SK-N-SH (cell line): ENCODE measurements around the gene BCAP31. TPM values are rescaled to one million over a fixed set of nuclear protein-coding genes. Genes with fewer than 3 reads are reported as not detected.

Experiments
- CTCF ChIA-PET: fragments of 300-600, 350-600 bp; formaldehyde crosslinking; extraction: SDS; loops from one replicate; lab custom pipeline; 2021; lab: Yijun Ruan, JAX
- POLR2A ChIA-PET: fragments of 350-600 bp; sonication (Branson Sonifier 250); formaldehyde crosslinking; extraction: SDS; loops from one replicate; lab custom pipeline; 2020; ENCODE audit warnings: antibody characterized with exemption, inconsistent platforms; lab: Yijun Ruan, JAX
- DNase-seq: peaks from one replicate; pipeline ENCODE4 v3.0.0; 2012
- H2AFZ ChIP-seq: fragments of 200-600 bp; sonication (generic); 2 replicates; pipeline ENCODE4 v1.8.1; 2016; ENCODE audit warnings: antibody characterized with exemption, mild to moderate bottlenecking, low read depth
- H3F3A ChIP-seq: fragments of 200-600 bp; sonication (generic); replicated peaks from 2 replicates; pipeline ENCODE3; 2016; ENCODE audit warnings: antibody characterized with exemption, mild to moderate bottlenecking; ENCODE audit not compliant: insufficient read depth
- H3K27ac ChIP-seq, 2 experiments: fragments of 200-500 bp in 1 of 2; fragments of 200-600 bp in 1 of 2; sonication (Bioruptor generic) in 1 of 2; sonication (generic), shearing (Covaris generic) in 1 of 2; 2 replicates each; pipeline versions ENCODE4 v1.5.1 to v1.6.1; 2014 to 2016; ENCODE audit warnings: low read depth in 2 of 2, inconsistent platforms in 1 of 2, low read length in 1 of 2, mild to moderate bottlenecking in 1 of 2, mixed read lengths in 1 of 2
- H3K27me3 ChIP-seq: fragments of 200-600 bp; sonication (generic), shearing (Covaris generic); 2 replicates; pipeline ENCODE4 v1.6.1; 2016; ENCODE audit warnings: mixed run types; ENCODE audit not compliant: insufficient read depth
- H3K36me3 ChIP-seq, 2 experiments: fragments of 200-500 bp in 1 of 2; fragments of 200-600 bp in 1 of 2; sonication (Bioruptor generic) in 1 of 2; sonication (generic) in 1 of 2; replicated peaks in 1 of 2; 2 replicates each; pipeline versions ENCODE3 to v1.5.1; 2014 to 2016; ENCODE audit warnings: low read length in 1 of 2, mild to moderate bottlenecking in 1 of 2; ENCODE audit not compliant: insufficient read depth in 2 of 2, control insufficient read depth in 1 of 2
- H3K4me1 ChIP-seq, 2 experiments: fragments of 200-500 bp in 1 of 2; fragments of 200-600 bp in 1 of 2; sonication (Bioruptor generic) in 1 of 2; sonication (generic), shearing (Covaris generic) in 1 of 2; 2 replicates each; pipeline versions ENCODE4 v1.5.1 to v1.6.1; 2014 to 2016; ENCODE audit warnings: low read depth in 1 of 2, low read length in 1 of 2, mixed run types in 1 of 2; ENCODE audit not compliant: insufficient read depth in 2 of 2, control insufficient read depth in 1 of 2
- H3K4me2 ChIP-seq: fragments of 200-600 bp; sonication (generic), shearing (Covaris generic); 2 replicates; pipeline ENCODE4 v1.6.1; 2017; ENCODE audit warnings: mixed run types
- H3K4me3 ChIP-seq, 2 experiments: fragments of 200-500 bp in 1 of 2; fragments of 200-600 bp in 1 of 2; sonication (Bioruptor generic) in 1 of 2; sonication (generic), shearing (Covaris generic) in 1 of 2; 2 replicates each; pipeline versions ENCODE4 v1.5.1 to v1.8.1; 2014 to 2016; ENCODE audit warnings: low read depth in 2 of 2, inconsistent platforms in 1 of 2, low read length in 1 of 2, mild to moderate bottlenecking in 1 of 2, mixed read lengths in 1 of 2, moderate library complexity in 1 of 2
- H3K79me2 ChIP-seq: fragments of 200-600 bp; sonication (generic); 2 replicates; pipeline ENCODE4 v1.8.1; 2017; ENCODE audit warnings: mild to moderate bottlenecking; ENCODE audit not compliant: insufficient read depth
- H3K9ac ChIP-seq: fragments of 200-600 bp; sonication (generic); 2 replicates; pipeline ENCODE4 v1.6.1; 2017; ENCODE audit warnings: mixed run types
- H3K9me2 ChIP-seq: fragments of 200-600 bp; sonication (generic); 2 replicates; pipeline ENCODE4 v1.6.1; 2017; ENCODE audit warnings: mixed run types
- H3K9me3 ChIP-seq: fragments of 200-600 bp; sonication (generic); 2 replicates; pipeline ENCODE4 v1.6.1; 2017; ENCODE audit warnings: mixed run types, mild to moderate bottlenecking, moderate library complexity
- H4K20me1 ChIP-seq: fragments of 200-600 bp; sonication (generic); 2 replicates; pipeline ENCODE4 v1.6.1; 2017; ENCODE audit warnings: mild to moderate bottlenecking, mixed run types; ENCODE audit not compliant: insufficient read depth
- ELF1 ChIP-seq: IDR thresholded peaks from 2 replicates; pipeline ENCODE4 v1.4.0; 2012
- EZH2phosphoT487 ChIP-seq: fragments of 200-600 bp; sonication (generic); IDR thresholded peaks from 2 replicates; pipeline ENCODE4 v1.6.1; 2017; ENCODE audit warnings: low read depth, mixed run types, mild to moderate bottlenecking, antibody characterized with exemption, moderate library complexity, borderline replicate concordance
- FOSL2 ChIP-seq: IDR thresholded peaks from 2 replicates; pipeline ENCODE4 v1.4.0; 2012; ENCODE audit warnings: low read depth, mild to moderate bottlenecking, moderate library complexity, borderline replicate concordance
- FOXJ3 ChIP-seq: sonication (generic); formaldehyde crosslinking; IDR thresholded peaks from 2 replicates; pipeline ENCODE4 v1.5.1; 2020; ENCODE audit warnings: mild to moderate bottlenecking, missing genetic modification reagents
- GABPA ChIP-seq: IDR thresholded peaks from 2 replicates; pipeline ENCODE4 v1.4.0; 2012; ENCODE audit warnings: low read depth, mild to moderate bottlenecking
- GATA2 ChIP-seq: sonication (generic); formaldehyde crosslinking; IDR thresholded peaks from 2 replicates; pipeline ENCODE4 v1.5.0; 2020; ENCODE audit warnings: mild to moderate bottlenecking, missing genetic modification reagents
- IRF3 ChIP-seq: fragments of 150-350 bp; IDR thresholded peaks from 2 replicates; pipeline ENCODE4 v1.6.1; 2016; ENCODE audit warnings: mild to moderate bottlenecking, low read depth, low read length
- MAX ChIP-seq: IDR thresholded peaks from 2 replicates; pipeline ENCODE4 v1.4.0; 2012; ENCODE audit warnings: low read depth
- MEF2A ChIP-seq: IDR thresholded peaks from 2 replicates; pipeline ENCODE4 v1.4.0; 2012; ENCODE audit warnings: low read depth, borderline replicate concordance
- NRF1 ChIP-seq: IDR thresholded peaks from 2 replicates; pipeline ENCODE4 v1.6.1; 2012; ENCODE audit warnings: low read depth, mild to moderate bottlenecking, low read length
- PBX3 ChIP-seq: IDR thresholded peaks from 2 replicates; pipeline ENCODE4; 2012
- POLR2AphosphoS5 ChIP-seq: IDR thresholded peaks from 2 replicates; pipeline ENCODE4 v1.6.1; 2012; ENCODE audit warnings: low read depth, low read length
- REST ChIP-seq: IDR thresholded peaks from 2 replicates; pipeline ENCODE4 v1.6.1; 2012; ENCODE audit warnings: mild to moderate bottlenecking, low read depth, low read length, moderate library complexity
- RXRA ChIP-seq: IDR thresholded peaks from 2 replicates; pipeline ENCODE4 v1.4.0; 2012; ENCODE audit warnings: low read depth, mild to moderate bottlenecking, borderline replicate concordance
- SIN3A ChIP-seq: IDR thresholded peaks from 2 replicates; pipeline ENCODE4 v1.6.1; 2012; ENCODE audit warnings: low read depth, mild to moderate bottlenecking, low read length, moderate library complexity, borderline replicate concordance
- SMC3 ChIP-seq: IDR thresholded peaks from 2 replicates; pipeline ENCODE4 v1.6.1; 2012; ENCODE audit warnings: low read depth, low read length, improper control_type of control experiment
- TEAD4 ChIP-seq: IDR thresholded peaks from 2 replicates; pipeline ENCODE4 v1.4.0; 2012; ENCODE audit warnings: mild to moderate bottlenecking, borderline replicate concordance; ENCODE audit not compliant: insufficient read depth
- USF1 ChIP-seq: IDR thresholded peaks from 2 replicates; pipeline ENCODE4 v1.4.0; 2012; ENCODE audit warnings: low read depth, borderline replicate concordance
- YY1 ChIP-seq: IDR thresholded peaks from 2 replicates; pipeline ENCODE4 v1.4.0; 2012; ENCODE audit warnings: low read depth, mild to moderate bottlenecking
- ZBTB33 ChIP-seq: IDR thresholded peaks from 2 replicates; pipeline ENCODE4 v1.4.0; 2012; ENCODE audit warnings: low read depth, borderline replicate concordance
- WGBS: methylation state at CpG from one replicate; pipeline ENCODE4 v1.1.6; 2017; ENCODE audit warnings: low lambda C conversion rate; 5-methylcytosine and 5-hydroxymethylcytosine counted together
- polyA plus RNA-seq, 3 experiments: library from polyadenylated mRNA; depleted of rRNA; stranded (reverse); fragments of >200 nt; gene quantifications; 2 replicates each; pipeline ENCODE4 v1.2.3, GENCODE V29; 2012

The BCAP31 gene
- polyA plus RNA-seq, 1 of the 3 experiments (the other 2 are of a cell fraction) = 173 TPM

- Histone ChIP-seq H3K79me2 (no peaks in the 10 kb centered on the region), H4K20me1 (no peaks in the 10 kb centered on the region), H3K4me2 (no peak overlapping the region), H2AFZ (no peak overlapping the region), H3F3A (no peaks in the 10 kb centered on the region), H3K27ac (no peak overlapping the region; a peak in 1 of 4 replicates), H3K36me3 (peaks cover 4 to 6% of the 10 kb centered on the region in 2 experiments), H3K9me2 (no peaks in the 10 kb centered on the region), H3K9ac (no peak overlapping the region), H3K4me3 (no peak overlapping the region), H3K9me3 (no peaks in the 10 kb centered on the region), H3K27me3 (no peaks in the 10 kb centered on the region; the same call in none of the 2 replicates), H3K4me1 (peaks cover 0 to 7% of the 10 kb centered on the region in 2 experiments; a peak in 1 of 4 replicates)
- TF ChIP-seq YY1 (no peak), ZBTB33 (no peak), IRF3 (no peak), POLR2AphosphoS5 (no peak), TEAD4 (no peak), GABPA (no peak), RXRA (no peak), GATA2 (CRISPR knock-in tag) (no peak), ELF1 (no peak), SIN3A (no peak), NRF1 (no peak), REST (no peak), EZH2phosphoT487 (no peak), FOSL2 (no peak), PBX3 (no peak), MAX (no peak), MEF2A (no peak), USF1 (no peak), FOXJ3 (CRISPR knock-in tag) (no peak), SMC3 (no peak)
- ChIA-PET CTCF (no interaction called here), POLR2A (no interaction called here)
- WGBS = 65% methylated on average over 16 of the region's 30 CpGs
- no peak for DNase-seq
These were observed 12.1 kb upstream of the BCAP31 start for GRCh38 chrX:153736071-153736820.
